Vagina (tissue), 2 donors: ENCODE results near the gene AQP5.

Experiments
- CTCF ChIP-seq, 3 experiments: fragments of 450-650 bp in 2 of 3; fragments of 200-600 bp in 1 of 3; sonication (generic) in 1 of 3; IDR thresholded peaks; one replicate each; pipeline ENCODE4 v1.5.1; 2017 to 2019; ENCODE audit warnings: antibody characterized with exemption in 3 of 3, mild to moderate bottlenecking in 2 of 3, moderate library complexity in 2 of 3
- POLR2A ChIP-seq, 2 donors: fragments of 450-650 bp; IDR thresholded peaks; one replicate each; pipeline ENCODE4 v1.6.1; 2017; ENCODE audit warnings: antibody characterized with exemption in 2 of 2, mild to moderate bottlenecking in 2 of 2, moderate library complexity in 2 of 2

- TF ChIP-seq CTCF (IDR thresholded peaks at IDR 0.05) (no peak), POLR2A (IDR thresholded peaks at IDR 0.05) (no peak)
These were observed 10.5 kb downstream of the AQP5 start for GRCh38 chr12:49972129-49972528.
